ENCODE measurements around the gene SIAH3. TPM values are rescaled to one million over a fixed set of nuclear protein-coding genes. Genes with fewer than 3 reads are reported as not detected.

Gene SIAH3
- total RNA-seq, 2 donors from 2014 or later, result 0.06 TPM; not detected in 1

DNA sequence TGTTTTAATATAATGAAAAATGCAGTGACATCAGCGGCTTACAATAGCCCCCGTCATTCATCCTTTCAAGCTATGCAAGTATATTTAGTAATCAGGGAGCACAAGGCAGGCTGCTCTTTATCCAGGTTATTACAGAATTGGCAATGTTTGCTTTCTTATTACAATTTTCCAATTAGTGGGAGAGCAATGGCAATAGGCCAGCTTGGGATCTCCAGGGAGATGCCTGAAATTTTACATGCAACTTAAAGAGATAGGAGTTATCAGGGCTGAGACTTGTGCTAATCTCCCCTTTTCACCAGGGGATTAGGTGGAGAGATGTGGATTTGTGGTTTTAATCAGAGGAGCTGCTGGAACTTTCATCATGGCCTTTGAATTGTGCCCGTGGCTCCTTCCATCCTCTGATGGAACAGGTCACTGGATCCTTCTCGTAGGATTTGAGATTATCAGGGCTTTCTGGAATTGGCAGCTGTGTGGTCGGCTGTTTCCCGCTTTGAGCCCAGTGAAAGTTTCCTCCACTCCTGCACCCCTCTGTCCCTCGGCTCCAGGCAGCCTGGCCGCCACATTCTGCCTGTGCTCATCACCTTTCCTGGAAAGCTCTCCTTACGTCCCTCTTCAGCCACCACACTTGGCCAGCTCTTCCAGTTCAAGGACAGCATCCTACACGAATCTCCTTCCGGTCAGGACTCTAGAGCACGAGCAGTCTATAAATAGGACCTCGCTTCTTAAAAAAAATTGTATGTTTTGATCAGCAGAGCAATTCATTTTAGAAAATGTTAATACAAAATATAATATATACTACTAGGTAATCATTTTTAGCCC, 102.4 kb downstream of the SIAH3 start:
- no peaks in the 10 kb centered on the region for H3K9me3 ChIP-seq
- no peaks in the 10 kb centered on the region for H3K4me1 ChIP-seq (replicated peaks)
- TF ChIP-seq POLR2AphosphoS5 (IDR thresholded peaks at IDR 0.05) (no peak), POLR2A (IDR thresholded peaks at IDR 0.05) (no peak)
- TF ChIP-seq, protein P1, sequence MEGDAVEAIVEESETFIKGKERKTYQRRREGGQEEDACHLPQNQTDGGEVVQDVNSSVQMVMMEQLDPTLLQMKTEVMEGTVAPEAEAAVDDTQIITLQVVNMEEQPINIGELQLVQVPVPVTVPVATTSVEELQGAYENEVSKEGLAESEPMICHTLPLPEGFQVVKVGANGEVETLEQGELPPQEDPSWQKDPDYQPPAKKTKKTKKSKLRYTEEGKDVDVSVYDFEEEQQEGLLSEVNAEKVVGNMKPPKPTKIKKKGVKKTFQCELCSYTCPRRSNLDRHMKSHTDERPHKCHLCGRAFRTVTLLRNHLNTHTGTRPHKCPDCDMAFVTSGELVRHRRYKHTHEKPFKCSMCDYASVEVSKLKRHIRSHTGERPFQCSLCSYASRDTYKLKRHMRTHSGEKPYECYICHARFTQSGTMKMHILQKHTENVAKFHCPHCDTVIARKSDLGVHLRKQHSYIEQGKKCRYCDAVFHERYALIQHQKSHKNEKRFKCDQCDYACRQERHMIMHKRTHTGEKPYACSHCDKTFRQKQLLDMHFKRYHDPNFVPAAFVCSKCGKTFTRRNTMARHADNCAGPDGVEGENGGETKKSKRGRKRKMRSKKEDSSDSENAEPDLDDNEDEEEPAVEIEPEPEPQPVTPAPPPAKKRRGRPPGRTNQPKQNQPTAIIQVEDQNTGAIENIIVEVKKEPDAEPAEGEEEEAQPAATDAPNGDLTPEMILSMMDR (IDR thresholded peaks at IDR 0.05), result no peak
- 80% methylated on average over 13 of the region's 13 CpGs for WGBS
- no peak for DNase-seq (ENCODE audit: low spot score)
- H3K4me3 ChIP-seq, result no peak overlapping the region
- no peaks in the 10 kb centered on the region for H3K27me3 ChIP-seq (replicated peaks; ENCODE audit: insufficient read depth)
- H3K27ac ChIP-seq, result no peak overlapping the region
- no peaks in the 10 kb centered on the region for H3K36me3 ChIP-seq
- intact Hi-C loops (cut with DNase I), result no loop called here

DNA sequence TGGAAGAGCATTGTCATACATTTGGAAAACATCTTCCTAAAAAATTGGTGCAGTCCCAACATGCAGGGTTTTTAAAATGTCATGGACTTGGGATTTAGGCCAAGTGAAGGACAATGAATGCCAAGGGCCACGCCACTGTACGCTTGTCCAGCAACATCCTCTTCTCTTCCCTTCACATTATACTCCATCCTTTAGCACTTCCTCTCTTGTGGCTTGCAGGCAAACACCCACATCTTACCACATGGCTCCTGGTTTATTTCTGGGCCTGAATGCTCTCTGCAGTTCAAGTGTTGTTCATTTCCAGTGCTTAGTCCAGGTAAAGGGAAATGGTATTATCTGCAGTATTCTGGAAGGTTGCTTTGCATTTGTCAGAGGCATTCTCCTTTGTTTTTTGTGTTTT, 104.5 kb downstream of the SIAH3 start:
- Histone ChIP-seq H3K9me3 (no peaks in the 10 kb centered on the region), H3K27ac (no peak overlapping the region), H3K27me3 (replicated peaks; ENCODE audit: insufficient read depth) (no peaks in the 10 kb centered on the region), H3K4me3 (no peak overlapping the region), H3K4me1 (replicated peaks) (no peaks in the 10 kb centered on the region), H3K36me3 (no peaks in the 10 kb centered on the region)
- TF ChIP-seq POLR2AphosphoS5 (IDR thresholded peaks at IDR 0.05), result no peak
- TF ChIP-seq, protein P1 (IDR thresholded peaks at IDR 0.05), result no peak
- TF ChIP-seq POLR2A (IDR thresholded peaks at IDR 0.05), result no peak
- WGBS, result 62% methylated on average over 2 of the region's 2 CpGs
- no peak for DNase-seq (ENCODE audit: low spot score)
- intact Hi-C loops (cut with DNase I), result no loop called here

DNA sequence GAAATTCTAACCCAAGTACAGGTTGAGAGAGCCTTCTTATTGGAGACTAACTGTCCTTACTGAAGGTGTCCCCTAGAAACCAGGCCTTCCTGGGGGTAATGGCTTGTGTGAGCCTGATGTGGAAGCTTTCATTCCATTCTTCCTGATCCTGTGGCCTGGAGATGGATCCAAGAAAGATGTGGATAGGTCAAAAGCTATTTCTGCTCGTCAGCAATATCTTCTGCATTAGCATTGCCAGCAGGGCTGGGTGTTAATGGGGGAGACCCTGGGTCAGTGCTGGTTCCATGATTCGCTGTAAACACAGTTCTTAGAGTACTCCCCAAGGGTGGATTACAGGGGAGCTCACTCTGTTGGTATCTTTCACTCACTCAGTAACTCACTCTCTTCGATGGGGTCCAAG, 106.6 kb downstream of the SIAH3 start:
- H3K4me1 ChIP-seq (replicated peaks), result no peaks in the 10 kb centered on the region
- intact Hi-C loops (cut with DNase I), result no loop called here
- H3K27ac ChIP-seq, result no peak overlapping the region
- no peaks in the 10 kb centered on the region for H3K9me3 ChIP-seq
- no peak overlapping the region for H3K4me3 ChIP-seq
- no peak for DNase-seq (ENCODE audit: low spot score)
- TF ChIP-seq, protein P1 (IDR thresholded peaks at IDR 0.05), result no peak
- TF ChIP-seq POLR2A (IDR thresholded peaks at IDR 0.05) (no peak), POLR2AphosphoS5 (IDR thresholded peaks at IDR 0.05) (no peak)
- 100% methylated on average over 3 of the region's 3 CpGs for WGBS
- H3K27me3 ChIP-seq (replicated peaks; ENCODE audit: insufficient read depth), result no peaks in the 10 kb centered on the region
- no peaks in the 10 kb centered on the region for H3K36me3 ChIP-seq

DNA sequence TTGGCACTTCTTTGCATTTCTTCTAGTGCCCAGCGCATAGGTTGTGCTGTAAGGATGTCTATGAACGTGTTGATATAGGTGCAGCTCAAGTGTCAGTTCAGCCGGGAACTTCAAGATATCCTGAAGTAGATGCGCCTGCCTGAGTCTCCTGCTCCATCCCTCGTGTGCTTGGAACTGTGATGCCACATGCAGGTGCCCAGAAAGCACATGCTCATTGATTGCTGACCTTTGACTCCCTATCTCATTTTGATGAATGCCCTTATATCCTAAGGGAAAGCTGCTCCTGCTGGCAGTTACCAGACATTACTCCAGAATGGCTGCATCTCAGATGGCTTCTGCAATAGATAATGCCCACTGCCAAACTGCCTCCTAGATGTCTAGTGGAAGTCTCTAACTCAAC, 108.6 kb downstream of the SIAH3 start:
- no peak for DNase-seq (ENCODE audit: low spot score)
- intact Hi-C loops (cut with DNase I), result no loop called here
- no peaks in the 10 kb centered on the region for H3K27me3 ChIP-seq (replicated peaks; ENCODE audit: insufficient read depth)
- H3K36me3 ChIP-seq, result no peaks in the 10 kb centered on the region
- H3K27ac ChIP-seq, result no peak overlapping the region
- no peak overlapping the region for H3K4me3 ChIP-seq
- WGBS, result 93% methylated on average over 5 of the region's 5 CpGs
- no peaks in the 10 kb centered on the region for H3K9me3 ChIP-seq
- TF ChIP-seq POLR2A (IDR thresholded peaks at IDR 0.05), result no peak
- TF ChIP-seq POLR2AphosphoS5 (IDR thresholded peaks at IDR 0.05), result no peak
- TF ChIP-seq, protein P1 (IDR thresholded peaks at IDR 0.05), result no peak
- H3K4me1 ChIP-seq (replicated peaks), result no peaks in the 10 kb centered on the region

DNA sequence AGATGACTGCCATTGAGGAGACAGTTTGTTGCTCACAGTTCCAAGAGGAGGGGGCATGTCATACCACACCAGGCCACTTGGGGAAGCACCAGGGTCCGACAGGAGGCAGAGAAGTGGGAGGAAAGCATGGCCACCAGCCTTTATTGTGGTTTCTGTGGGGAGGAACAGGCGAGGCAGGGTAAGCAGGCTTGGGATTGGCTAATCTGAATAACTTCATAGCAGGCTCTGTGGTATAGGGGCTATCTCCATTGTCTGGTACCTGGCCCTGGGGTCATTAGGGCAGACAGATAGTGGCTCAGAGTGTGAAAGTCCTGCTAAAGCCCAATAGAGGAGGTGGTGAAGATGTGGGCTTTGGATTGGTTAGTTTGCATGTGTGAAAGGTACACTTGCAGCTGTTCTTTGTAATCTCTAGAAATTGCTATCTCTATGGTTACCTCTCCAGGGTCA, 114.0 kb downstream of the SIAH3 start:
- no peak overlapping the region for H3K4me3 ChIP-seq
- WGBS, result 66% methylated on average over 2 of the region's 2 CpGs
- intact Hi-C loops (cut with DNase I), result no loop called here
- TF ChIP-seq, protein P1 (IDR thresholded peaks at IDR 0.05), result no peak
- TF ChIP-seq POLR2A (IDR thresholded peaks at IDR 0.05) (no peak), POLR2AphosphoS5 (IDR thresholded peaks at IDR 0.05) (no peak)
- H3K4me1 ChIP-seq (replicated peaks), result no peaks in the 10 kb centered on the region
- no peak overlapping the region for H3K27ac ChIP-seq
- no peaks in the 10 kb centered on the region for H3K9me3 ChIP-seq
- H3K36me3 ChIP-seq, result no peaks in the 10 kb centered on the region
- H3K27me3 ChIP-seq (replicated peaks; ENCODE audit: insufficient read depth), result no peaks in the 10 kb centered on the region
- DNase-seq (ENCODE audit: low spot score), result no peak
